ENCODE results near the gene CNTN6. TPM values are rescaled to one million over a fixed set of nuclear protein-coding genes. Genes with fewer than 3 reads are reported as not detected.

The CNTN6 gene
- total and polyA plus RNA-seq, 2 of the 4 experiments (the other 2 are of a cell fraction) = not detected

GRCh38 chr3:1190569-1190968 is 97.7 kb downstream of the CNTN6 start:
- TF ChIP-seq RAD21 (IDR thresholded peaks at IDR 0.05; ENCODE audit: low read length) = no peak
- in situ Hi-C loops (cut with MboI; ENCODE audit: low sequenced_read_pairs) = no loop called here

More at GRCh38 chr3:1190569-1190968, 97.7 kb downstream of the CNTN6 start:
- Histone ChIP-seq H3K4me2 (ENCODE audit: low read depth, low read length) (no peak overlapping the region), H4K8ac (ENCODE audit: low read depth in 2 of 2, low read length in 2 of 2) (no peak overlapping the region), H3K18ac (ENCODE audit: low read depth, low read length) (no peak overlapping the region), H3K36me3 (ENCODE audit: control insufficient read depth, insufficient read depth, low read length) (no peaks in the 10 kb centered on the region), H3K4me1 (ENCODE audit: control insufficient read depth, insufficient read depth, low read length) (no peaks in the 10 kb centered on the region), H3K9ac (ENCODE audit: low read depth, low read length) (no peak overlapping the region), H3K9me1 (ENCODE audit: insufficient read depth, low read length) (no peaks in the 10 kb centered on the region), H4K91ac (ENCODE audit: insufficient read depth, low read depth, low read length) (no peak overlapping the region), H3K27me3 (ENCODE audit: control insufficient read depth, insufficient read depth, low read length) (no peaks in the 10 kb centered on the region), H2AFZ (replicated peaks; ENCODE audit: low read length, poor library complexity) (no peak overlapping the region), H2BK20ac (ENCODE audit: low read depth, low read length) (no peak overlapping the region), H2BK5ac (ENCODE audit: low read depth, low read length, poor library complexity, severe bottlenecking) (no peak overlapping the region), H3K27ac (ENCODE audit: insufficient read depth, low read length) (no peak overlapping the region), H3K4ac (ENCODE audit: low read depth, low read length) (no peak overlapping the region), H2BK15ac (ENCODE audit: low read depth, low read length) (no peak overlapping the region), H2AK5ac (ENCODE audit: low read depth, low read length) (no peak overlapping the region), H3K23ac (ENCODE audit: low read depth, low read length) (no peak overlapping the region), H3K9me3 (ENCODE audit: control insufficient read depth, insufficient read depth, low read length) (peaks cover 5% of the 10 kb centered on the region; the same call in 1 of the 2 replicates), H4K5ac (ENCODE audit: low read depth, low read length) (no peak overlapping the region), H3K79me1 (ENCODE audit: low read depth in 1 of 2, low read length in 2 of 2) (no peaks in the 10 kb centered on the region), H2AK9ac (replicated peaks; ENCODE audit: low read depth, low read length, poor library complexity) (no peak overlapping the region), H2BK120ac (ENCODE audit: low read depth, low read length) (no peak overlapping the region), H3K56ac (ENCODE audit: extremely low read depth, insufficient read depth, low read length) (no peak overlapping the region), H3K14ac (replicated peaks; ENCODE audit: low read depth, low read length) (no peak overlapping the region), H3K4me3 (ENCODE audit: insufficient read depth, low read depth, low read length) (no peak overlapping the region), H4K20me1 (ENCODE audit: insufficient read depth, low read length) (no peaks in the 10 kb centered on the region)
- dilution Hi-C loops (cut with HindIII; ENCODE audit: low sequenced_read_pairs, unreplicated experiment) = no loop called here
- no CpG with 5 or more reads among the region's 3 CpGs for WGBS, 2 experiments (ENCODE audit: extremely low coverage in 2 of 2, insufficient read length in 1 of 2)
- DNase-seq = no peak
- ChIA-PET CTCF (no interaction called here), POLR2A (ENCODE audit: unreplicated experiment) (no interaction called here)
- no TSS peak for BruUV-seq (replicated peaks)
- ATAC-seq (ENCODE audit: low read depth) = no peak
- intact Hi-C loops (cut with micrococcal nuclease) = no loop called here
